T-cell (primary cell): ENCODE data around the gene DYNC1I1. TPM values are rescaled to one million over a fixed set of nuclear protein-coding genes. Genes with fewer than 3 reads are reported as not detected.

Source experiments
- ATAC-seq, 4 experiments: fragments of 200-7000 bp in 3 of 4; fragments of 150-1000 bp in 1 of 4; cut with Tn5 transposase; replicated peaks in 1 of 4; 1 replicate in 3 of 4; 2 replicates in 1 of 4; pipeline ENCODE4 v1.10.0; 2021; ENCODE audit warnings: moderate library complexity in 3 of 4, mild to moderate bottlenecking in 2 of 4, moderate number of reproducible peaks in 1 of 4
- CTCF ChIA-PET, 2 donors: fragments of 300-600 bp; sonication (Branson Sonifier 250); formaldehyde crosslinking; loops; one replicate each; lab custom pipeline; 2022; ENCODE audit warnings: antibody characterized with exemption in 2 of 2; lab: Charles Lee
- POLR2A ChIA-PET, 2 donors: fragments of 300-600 bp; sonication (Branson Sonifier 250); formaldehyde crosslinking; loops; one replicate each; lab custom pipeline; 2022; ENCODE audit warnings: antibody characterized with exemption in 2 of 2; lab: Charles Lee
- DNase-seq, 35 experiments: peaks; one replicate each; pipeline versions ENCODE4 v3.0.0 to v3.0.0-alpha.2; 2013 to 2023
- H3K27ac ChIP-seq: one replicate; pipeline ENCODE4 v1.5.1; 2013; ENCODE audit warnings: low read length
- H3K27me3 ChIP-seq, 2 experiments: replicated peaks in 1 of 2; 1 replicate in 1 of 2; 2 replicates in 1 of 2; pipeline versions ENCODE4 v1.6.1 to v1.7.0; 2013; ENCODE audit warnings: low read length in 1 of 2, mixed read lengths in 1 of 2; ENCODE audit not compliant: control insufficient read depth in 2 of 2, insufficient read depth in 2 of 2; ENCODE audit errors: extremely low read depth in 1 of 2
- H3K36me3 ChIP-seq, 2 donors: 1 replicate in 1 of 2; 2 replicates in 1 of 2; pipeline versions ENCODE4 v1.6.1 to v1.7.0; 2013; ENCODE audit warnings: low read length in 1 of 2; ENCODE audit not compliant: control insufficient read depth in 2 of 2, insufficient read depth in 1 of 2; ENCODE audit errors: extremely low read depth in 1 of 2
- H3K4me1 ChIP-seq, 2 experiments: 1 replicate in 1 of 2; 2 replicates in 1 of 2; pipeline versions ENCODE4 v1.6.1 to v1.7.0; 2013; ENCODE audit warnings: low read length in 2 of 2, mixed read lengths in 1 of 2; ENCODE audit not compliant: insufficient read depth in 2 of 2, control insufficient read depth in 1 of 2; ENCODE audit errors: extremely low read depth in 1 of 2
- H3K4me3 ChIP-seq, 2 donors: 1 replicate in 1 of 2; 2 replicates in 1 of 2; pipeline versions ENCODE4 v1.5.1 to v1.7.0; 2013; ENCODE audit warnings: mild to moderate bottlenecking in 2 of 2, low read length in 1 of 2, moderate library complexity in 1 of 2; ENCODE audit not compliant: control insufficient read depth in 1 of 2; ENCODE audit errors: extremely low read depth in 1 of 2
- H3K9me3 ChIP-seq: 2 replicates; pipeline ENCODE4 v1.7.0; 2013
- H3K27ac Mint-ChIP-seq, 2 donors: one replicate each; pipeline ENCODE4 v1.8.0; 2020 to 2021; ENCODE audit warnings: mild to moderate bottlenecking in 2 of 2, mixed read lengths in 2 of 2
- H3K27me3 Mint-ChIP-seq, 2 donors: one replicate each; pipeline ENCODE4 v1.8.0; 2021 to 2022; ENCODE audit warnings: mixed read lengths in 2 of 2
- H3K36me3 Mint-ChIP-seq: one replicate; pipeline ENCODE4 v1.8.0; 2021; ENCODE audit warnings: mixed read lengths
- H3K4me1 Mint-ChIP-seq, 3 donors: one replicate each; pipeline ENCODE4 v1.8.0; 2020 to 2022; ENCODE audit warnings: mixed read lengths in 3 of 3, mild to moderate bottlenecking in 1 of 3
- H3K4me3 Mint-ChIP-seq, 3 donors: one replicate each; pipeline ENCODE4 v1.8.0; 2020 to 2022; ENCODE audit warnings: mild to moderate bottlenecking in 3 of 3, mixed read lengths in 3 of 3, moderate library complexity in 3 of 3
- H3K9me3 Mint-ChIP-seq, 3 donors: one replicate each; pipeline ENCODE4 v1.8.0; 2020 to 2022; ENCODE audit warnings: mixed read lengths in 3 of 3
- WGBS: methylation state at CpG from one replicate; pipeline ENCODE4 v1.1.5; 2013; ENCODE audit warnings: missing lambda C conversion rate; ENCODE audit not compliant: insufficient coverage; 5-methylcytosine and 5-hydroxymethylcytosine counted together
- total RNA-seq, 35 experiments: library from RNA in 6 of 35; stranded (reverse) in 6 of 35; fragments of 120-200 nt in 1 of 35; gene quantifications; one replicate each; pipeline versions ENCODE4 v1.2.1 to v1.2.4 and lab custom pipeline; 2013 to 2026

The DYNC1I1 gene
- total RNA-seq, 5 donors from 2014 or later (not counting 1 experiment from before 2014, with no cell fraction given) = 0.16 TPM; not detected in 4

DNA sequence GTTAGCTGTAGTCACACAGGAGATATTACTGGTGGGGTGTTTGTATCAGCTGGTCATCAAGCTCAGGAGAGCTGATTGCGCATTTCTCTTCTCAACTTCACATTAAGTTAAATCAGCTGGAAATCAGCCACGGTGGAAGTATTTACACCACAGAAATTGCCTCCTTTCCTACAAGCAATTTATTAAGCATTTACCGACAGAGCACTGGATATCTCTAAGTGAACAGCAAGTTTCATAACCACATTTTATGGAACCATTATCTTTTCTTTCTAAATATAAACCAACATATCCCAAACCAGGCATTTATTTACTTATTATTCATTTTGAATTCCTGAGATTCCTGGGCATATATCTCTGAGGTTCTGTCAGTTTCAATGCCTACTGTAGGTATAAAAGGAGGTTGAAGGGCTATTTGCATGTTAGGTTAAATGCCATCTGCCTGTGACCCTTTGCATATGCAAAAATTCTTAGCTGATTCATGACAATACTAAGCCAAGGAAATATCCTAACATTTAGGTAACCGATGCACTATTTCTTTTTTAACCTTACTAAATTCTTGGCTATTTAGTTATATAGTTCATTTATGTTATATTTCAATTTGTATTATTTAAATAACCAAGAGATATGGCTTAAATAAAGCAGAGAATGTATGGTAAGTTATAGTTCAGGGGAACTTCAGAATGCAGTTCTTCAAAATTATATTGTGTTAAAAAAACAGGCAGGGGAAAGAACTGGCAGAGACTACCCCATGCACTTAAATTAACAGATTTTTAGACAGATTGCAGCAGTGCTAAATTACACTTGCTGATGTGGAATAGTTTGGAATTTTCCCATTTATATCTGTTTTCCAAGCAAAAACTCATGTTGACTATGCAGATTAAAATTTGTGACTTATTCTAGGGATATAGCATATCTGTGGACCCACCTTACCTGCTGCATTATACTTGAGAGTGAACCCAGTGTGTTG, 56.8 kb downstream of the DYNC1I1 start:
- H3K27ac Mint-ChIP-seq = no peak overlapping the region
- Histone ChIP-seq H3K27ac (no peak overlapping the region), H3K27me3 (no peaks in the 10 kb centered on the region), H3K4me3 (no peak overlapping the region), H3K4me1 (no peaks in the 10 kb centered on the region), H3K36me3 (no peaks in the 10 kb centered on the region), H3K9me3 (no peaks in the 10 kb centered on the region)
- H3K36me3 Mint-ChIP-seq = no peaks in the 10 kb centered on the region
- no peak for ATAC-seq
- no peaks in the 10 kb centered on the region for H3K4me1 Mint-ChIP-seq
- no peaks in the 10 kb centered on the region for H3K9me3 Mint-ChIP-seq
- DNase-seq = no peak
- no peak overlapping the region for H3K4me3 Mint-ChIP-seq
- POLR2A ChIA-PET = no interaction called here
- no peaks in the 10 kb centered on the region for H3K27me3 Mint-ChIP-seq
- 66% methylated on average over 2 of the region's 4 CpGs for WGBS
- CTCF ChIA-PET = no interaction called here

- no peaks in the 10 kb centered on the region for H3K36me3 Mint-ChIP-seq
- H3K4me1 Mint-ChIP-seq = no peaks in the 10 kb centered on the region
- peaks cover 9 to 12% (median 10%) of the 10 kb centered on the region in 3 donors for H3K9me3 Mint-ChIP-seq
- POLR2A ChIA-PET = no interaction called here
- ATAC-seq = no peak
- no peaks in the 10 kb centered on the region for H3K36me3 ChIP-seq
- H3K27ac ChIP-seq = no peak overlapping the region
- no peaks in the 10 kb centered on the region for H3K4me1 ChIP-seq
- no peak overlapping the region for H3K4me3 ChIP-seq
- no peak overlapping the region for H3K27ac Mint-ChIP-seq
- DNase-seq = no peak
- CTCF ChIA-PET = no interaction called here
- no peak overlapping the region for H3K4me3 Mint-ChIP-seq
- H3K9me3 ChIP-seq = no peaks in the 10 kb centered on the region
- 65% methylated on average over 2 of the region's 4 CpGs for WGBS
- H3K27me3 ChIP-seq = no peaks in the 10 kb centered on the region
- H3K27me3 Mint-ChIP-seq = peaks cover 0 to 7% of the 10 kb centered on the region in 2 donors
Measured at GRCh38 chr7:95840953-95841950, 68.9 kb downstream of the DYNC1I1 start.

- H3K9me3 Mint-ChIP-seq = peaks cover 5 to 6% (median 5%) of the 10 kb centered on the region in 3 donors
- H3K4me1 ChIP-seq = no peaks in the 10 kb centered on the region
- no peaks in the 10 kb centered on the region for H3K36me3 Mint-ChIP-seq
- CTCF ChIA-PET = no interaction called here
- 71% methylated on average over 1 of the region's 2 CpGs for WGBS
- peaks cover 0 to 4% of the 10 kb centered on the region in 2 donors for H3K27me3 Mint-ChIP-seq
- POLR2A ChIA-PET = no interaction called here
- no peaks in the 10 kb centered on the region for H3K27me3 ChIP-seq
- ATAC-seq (no peak), DNase-seq (no peak)
- H3K4me1 Mint-ChIP-seq = no peaks in the 10 kb centered on the region
- no peaks in the 10 kb centered on the region for H3K36me3 ChIP-seq
- no peaks in the 10 kb centered on the region for H3K9me3 ChIP-seq
- no peak overlapping the region for H3K27ac ChIP-seq
- no peak overlapping the region for H3K27ac Mint-ChIP-seq
- H3K4me3 ChIP-seq = no peak overlapping the region
- H3K4me3 Mint-ChIP-seq = no peak overlapping the region
Measured at GRCh38 chr7:95843286-95843685, 70.9 kb downstream of the DYNC1I1 start.

- CTCF ChIA-PET = no interaction called here
- H3K27me3 Mint-ChIP-seq = peaks cover 0 to 4% of the 10 kb centered on the region in 2 donors
- no peak for DNase-seq
Measured at GRCh38 chr7:95845007-95845406, 72.7 kb downstream of the DYNC1I1 start.

GRCh38 chr7:95847061-95847460, 74.7 kb downstream of the DYNC1I1 start:
- ATAC-seq (no peak), DNase-seq (no peak)
- no peak overlapping the region for H3K27ac ChIP-seq
- no peaks in the 10 kb centered on the region for H3K4me1 ChIP-seq
- no peaks in the 10 kb centered on the region for H3K36me3 ChIP-seq
- WGBS = 81% methylated on average over 3 of the region's 4 CpGs
- H3K27me3 ChIP-seq = no peaks in the 10 kb centered on the region
- no peak overlapping the region for H3K4me3 ChIP-seq
- Mint-ChIP-seq H3K27me3 (peaks cover 0 to under 1% of the 10 kb centered on the region in 2 donors), H3K4me3 (no peak overlapping the region), H3K27ac (no peak overlapping the region), H3K4me1 (no peaks in the 10 kb centered on the region), H3K36me3 (no peaks in the 10 kb centered on the region), H3K9me3 (no peaks in the 10 kb centered on the region)
- no peaks in the 10 kb centered on the region for H3K9me3 ChIP-seq
- ChIA-PET CTCF (no interaction called here), POLR2A (no interaction called here)

More at GRCh38 chr7:95845007-95845406, 72.7 kb downstream of the DYNC1I1 start:
- POLR2A ChIA-PET = no interaction called here
- Mint-ChIP-seq H3K27ac (no peak overlapping the region), H3K9me3 (peaks cover 5 to 6% (median 5%) of the 10 kb centered on the region in 3 donors), H3K4me3 (no peak overlapping the region), H3K36me3 (no peaks in the 10 kb centered on the region), H3K4me1 (no peaks in the 10 kb centered on the region)
- Histone ChIP-seq H3K36me3 (no peaks in the 10 kb centered on the region), H3K4me1 (no peaks in the 10 kb centered on the region), H3K9me3 (no peaks in the 10 kb centered on the region), H3K27ac (no peak overlapping the region), H3K4me3 (no peak overlapping the region), H3K27me3 (no peaks in the 10 kb centered on the region)
- no peak for ATAC-seq

DNA sequence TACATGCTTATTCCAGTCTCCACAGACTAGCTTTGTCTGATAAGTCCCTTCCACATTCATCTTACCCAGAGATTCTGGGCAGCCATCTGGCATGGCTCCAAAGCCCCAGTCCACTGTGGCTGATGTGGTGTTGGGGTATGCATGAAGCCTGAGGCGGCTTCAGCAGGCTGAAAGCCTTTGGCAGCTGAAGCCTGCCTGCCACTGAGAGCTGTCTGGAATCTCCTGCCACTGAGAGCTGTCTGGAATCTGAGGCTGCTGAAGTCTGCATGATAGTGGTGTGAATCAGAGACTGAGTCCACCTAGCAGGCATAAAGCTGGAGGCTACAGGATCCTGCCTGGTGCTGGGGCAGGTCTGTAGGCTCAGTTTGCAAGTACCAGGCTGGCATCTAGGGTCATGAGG, 87.1 kb downstream of the DYNC1I1 start:
- no peak for ATAC-seq
- Histone ChIP-seq H3K4me3 (no peak overlapping the region), H3K27me3 (peaks cover 0 to 4% of the 10 kb centered on the region in 2 experiments), H3K9me3 (no peaks in the 10 kb centered on the region), H3K4me1 (no peaks in the 10 kb centered on the region), H3K36me3 (no peaks in the 10 kb centered on the region), H3K27ac (no peak overlapping the region)
- Mint-ChIP-seq H3K4me3 (no peak overlapping the region), H3K27ac (no peak overlapping the region), H3K36me3 (no peaks in the 10 kb centered on the region), H3K4me1 (no peaks in the 10 kb centered on the region), H3K9me3 (peaks cover 5 to 9% (median 8%) of the 10 kb centered on the region in 3 donors), H3K27me3 (peaks cover 2 to 4% of the 10 kb centered on the region in 2 donors)
- CTCF ChIA-PET = no interaction called here
- POLR2A ChIA-PET = no interaction called here
- no peak for DNase-seq
- 90% methylated on average over 1 of the region's 1 CpG for WGBS
